K562 (cell line): ENCODE measurements around the gene RHNO1. TPM values are rescaled to one million over a fixed set of nuclear protein-coding genes. Genes with fewer than 3 reads are reported as not detected.

Experiments
- ATAC-seq: fragments of 200-7000 bp; cut with Tn5 transposase; 3 replicates; pipeline ENCODE4 v1.9.1; 2020; ENCODE audit warnings: moderate library complexity
- BruUV-seq: library from RNA; stranded (reverse); fragments of 400-500 nt; replicated peaks from 2 replicates; lab custom pipeline; 2021; lab: Mats Ljungman, UMichigan
- CTCF ChIA-PET: fragments of 300-600 bp; formaldehyde crosslinking; extraction: SDS; loops from one replicate; lab custom pipeline; 2021; ENCODE audit warnings: low intra/inter-chr PET ratio; lab: Yijun Ruan, JAX
- POLR2A ChIA-PET: fragments of 300-600, 350-650 bp; sonication (Branson Sonifier 250); formaldehyde crosslinking; extraction: SDS; loops from one replicate; lab custom pipeline; 2021; ENCODE audit warnings: antibody characterized with exemption, inconsistent platforms; lab: Yijun Ruan, JAX
- DNase-seq, 4 experiments: peaks; one replicate each; pipeline versions ENCODE4 v3.0.0 to v3.0.0-alpha.2; 2011 to 2018; ENCODE audit warnings: low spot score in 3 of 4, mixed read lengths in 3 of 4; ENCODE audit errors: extremely low read depth in 1 of 4
- FAIRE-seq: peaks from 2 replicates; lab custom pipeline; 2011; peaks lifted over from hg19 to GRCh38; lab: Jason Lieb, UNC
- H2AFZ ChIP-seq: 2 replicates; pipeline ENCODE4 v1.6.0; 2011; ENCODE audit warnings: low read depth, low read length, control low read depth, inconsistent platforms
- H3K27ac ChIP-seq: fragments of 200-600 bp; 3 replicates; pipeline ENCODE4 v1.8.0; 2011; ENCODE audit warnings: low read depth, mild to moderate bottlenecking, control low read depth, inconsistent platforms, low read length, moderate library complexity, mixed read lengths; ENCODE audit errors: extremely low read depth
- H3K27me3 ChIP-seq, 2 experiments: fragments of 300-600 bp in 1 of 2; 2 replicates in 1 of 2; 3 replicates in 1 of 2; pipeline versions ENCODE4 v1.6.0 to v1.8.0; 2011; ENCODE audit warnings: inconsistent platforms in 2 of 2, low read length in 2 of 2, mild to moderate bottlenecking in 1 of 2, mixed read lengths in 1 of 2, moderate library complexity in 1 of 2; ENCODE audit not compliant: control insufficient read depth in 2 of 2, insufficient read depth in 2 of 2
- H3K36me3 ChIP-seq: fragments of 300-600 bp; 3 replicates; pipeline ENCODE4 v1.8.0; 2011; ENCODE audit warnings: mild to moderate bottlenecking, low read length, inconsistent platforms; ENCODE audit not compliant: control insufficient read depth, insufficient read depth
- H3K4me1 ChIP-seq, 2 experiments: fragments of 200-600 bp in 1 of 2; replicated peaks in 1 of 2; 2 replicates in 1 of 2; 3 replicates in 1 of 2; pipeline versions ENCODE4 v1.5.1 to v1.8.0; 2011; ENCODE audit warnings: inconsistent platforms in 2 of 2, low read length in 2 of 2, mild to moderate bottlenecking in 1 of 2, mixed read lengths in 1 of 2, moderate library complexity in 1 of 2; ENCODE audit not compliant: control insufficient read depth in 2 of 2, insufficient read depth in 2 of 2
- H3K4me2 ChIP-seq: 2 replicates; pipeline ENCODE4 v1.6.1; 2011; ENCODE audit warnings: low read length, control low read depth, inconsistent platforms, mixed read lengths; ENCODE audit not compliant: insufficient read depth
- H3K4me3 ChIP-seq: fragments of 200-600 bp; sonication (generic), shearing (Covaris generic); 2 replicates; pipeline ENCODE4 v1.5.1; 2016; ENCODE audit warnings: control low read depth, inconsistent platforms
- H3K79me2 ChIP-seq: fragments of 200-600 bp; 3 replicates; pipeline ENCODE4 v1.8.0; 2011; ENCODE audit warnings: low read length, inconsistent platforms; ENCODE audit not compliant: control insufficient read depth, insufficient read depth
- H3K9ac ChIP-seq, 2 experiments: 2 replicates each; pipeline versions ENCODE4 v1.6.0 to v1.6.1; 2011; ENCODE audit warnings: low read depth in 2 of 2, low read length in 2 of 2, control low read depth in 1 of 2, inconsistent platforms in 1 of 2, mild to moderate bottlenecking in 1 of 2, mixed read lengths in 1 of 2; ENCODE audit not compliant: insufficient read depth in 1 of 2
- H3K9me1 ChIP-seq: one replicate; pipeline ENCODE4 v1.6.0; 2011; ENCODE audit warnings: inconsistent platforms, mild to moderate bottlenecking, low read length, moderate library complexity; ENCODE audit not compliant: control insufficient read depth, insufficient read depth
- H3K9me3 ChIP-seq: replicated peaks from 2 replicates; pipeline ENCODE4 v1.5.1; 2011; ENCODE audit warnings: low read depth, low read length, inconsistent platforms; ENCODE audit not compliant: control insufficient read depth, insufficient read depth
- H4K20me1 ChIP-seq: replicated peaks from 2 replicates; pipeline ENCODE4 v1.6.1; 2011; ENCODE audit warnings: low read length, inconsistent platforms, mixed read lengths; ENCODE audit not compliant: control insufficient read depth, insufficient read depth
- MXD1 ChIP-seq: fragments of 250-450 bp; sonication (Bioruptor Pico); IDR thresholded peaks from 2 replicates; pipeline ENCODE4 v1.8.0; 2021; ENCODE audit warnings: borderline replicate concordance, mild to moderate bottlenecking, moderate library complexity; ENCODE audit not compliant: poor library complexity, severe bottlenecking
- POLR2AphosphoS5 ChIP-seq: IDR thresholded peaks from 2 replicates; pipeline ENCODE4 v1.6.1; 2011; ENCODE audit warnings: mild to moderate bottlenecking, low read depth, low read length, moderate library complexity; ENCODE audit not compliant: control insufficient read depth, insufficient read depth
- PTRF ChIP-seq: fragments of 450-650 bp; IDR thresholded peaks from 2 replicates; pipeline ENCODE4 v1.6.1; 2016; ENCODE audit warnings: mild to moderate bottlenecking, missing genetic modification characterization, missing compliant biosample characterization
- SMARCB1 ChIP-seq: IDR thresholded peaks from 2 replicates; pipeline ENCODE4 v1.6.1; 2011; ENCODE audit warnings: improper control_type of control experiment, low read depth; ENCODE audit not compliant: insufficient read length
- VEZF1 ChIP-seq: fragments of 200-800 bp; sonication (Bioruptor generic); IDR thresholded peaks from 2 replicates; pipeline ENCODE4 v1.6.1; 2017; ENCODE audit warnings: missing genetic modification characterization, missing compliant biosample characterization
- ZKSCAN3 ChIP-seq: fragments of 250-450 bp; sonication (Bioruptor Pico); IDR thresholded peaks from 2 replicates; pipeline ENCODE4 v1.4.0; 2020
- ZNF609 ChIP-seq: sonication (generic); formaldehyde crosslinking; IDR thresholded peaks from 2 replicates; pipeline ENCODE4 v1.8.1; 2023; ENCODE audit warnings: missing genetic modification reagents, mild to moderate bottlenecking, borderline replicate concordance
- WGBS: fragments of 100-300 bp; shearing (Covaris generic); methylation state at CpG from one replicate; pipeline ENCODE4 v1.1.6; 2016; ENCODE audit warnings: low coverage, mixed read lengths; ENCODE audit not compliant: insufficient coverage; ENCODE audit errors: missing lambda C conversion rate; 5-methylcytosine and 5-hydroxymethylcytosine counted together
- in situ Hi-C: fragments of 300-500 bp; cut with MboI; formaldehyde crosslinking; loops from 4 replicates; pipeline ENCODE4 v1.15.0; 2018; ENCODE audit warnings: inconsistent platforms, mixed read lengths
- intact Hi-C: fragments of 100-400 bp; cut with micrococcal nuclease; formaldehyde crosslinking; loops from 2 replicates; pipeline ENCODE4 v1.14.2; 2022
- polyA plus RNA-seq, 8 experiments: library from polyadenylated mRNA; depleted of rRNA in 4 of 8; stranded (reverse) in 5 of 8; unstranded in 3 of 8; fragments of >200 nt; fragmentation: Nextera tagmentation in 2 of 8; fragmentation: Illumina TruSeq in 1 of 8; extraction: Ambion mirVana in 2 of 8; extraction: Trizol in 1 of 8; gene quantifications; 2 replicates each; pipeline versions ENCODE4 v1.2.1 to v1.2.3, GENCODE V29; 2011 to 2014; ENCODE audit warnings: inconsistent platforms in 1 of 8, missing spikeins in 1 of 8
- total RNA-seq, 7 experiments: library from RNA; depleted of rRNA in 6 of 7; stranded (reverse); fragments of >200 nt in 6 of 7; fragmentation: Illumina TruSeq in 2 of 7; extraction: Trizol in 2 of 7; gene quantifications; 2 replicates each; pipeline versions ENCODE4 v1.2.1 to v1.2.3, GENCODE V29; 2011 to 2021; ENCODE audit warnings: low replicate concordance in 1 of 7

RHNO1 gene
- total and polyA plus RNA-seq, 9 of the 15 experiments (the other 6 are each of a cell fraction or from before 2014, with no cell fraction given): 20.8 to 62.7 (median 28.8) TPM

GRCh38 chr12:2858944-2859421, 18.0 kb upstream of the RHNO1 start:
- intact Hi-C loops: no loop called here
- Histone ChIP-seq H3K27me3 (no peaks in the 10 kb centered on the region), H4K20me1 (no peaks in the 10 kb centered on the region), H3K9me1 (no peaks in the 10 kb centered on the region), H3K4me3 (no peak overlapping the region), H3K9me3 (no peaks in the 10 kb centered on the region)
- ATAC-seq (no peak), DNase-seq (no peak), FAIRE-seq (no peak)
- ChIA-PET POLR2A (interaction anchor here (1.0 to 1.5 kb wide), 3 partner anchors 9 to 13 kb away, joined by 3 read pairs; no protein-coding TSS in a partner anchor), CTCF (no interaction called here)
- no TSS peak for BruUV-seq
- TF ChIP-seq POLR2AphosphoS5 (0 out of 2 replicates have a peak, but pooled peaks have one; percentile 6), PTRF (tag) (no peak)
- TF ChIP-seq, all 486 proteins: peak for 1
- H2AFZ ChIP-seq: no peak overlapping the region
- H3K27ac ChIP-seq: no peak overlapping the region
- H3K9ac ChIP-seq: no peak overlapping the region; a peak in 1 of 4 replicates
- H3K4me2 ChIP-seq: no peak overlapping the region
- in situ Hi-C loops: no loop called here
- H3K4me1 ChIP-seq: no peaks in the 10 kb centered on the region
- H3K79me2 ChIP-seq: no peaks in the 10 kb centered on the region
- WGBS: 77% methylated on average over 3 of the region's 12 CpGs
- peaks cover 47% of the 10 kb centered on the region; the same call in 2 of the 3 replicates for H3K36me3 ChIP-seq

DNA sequence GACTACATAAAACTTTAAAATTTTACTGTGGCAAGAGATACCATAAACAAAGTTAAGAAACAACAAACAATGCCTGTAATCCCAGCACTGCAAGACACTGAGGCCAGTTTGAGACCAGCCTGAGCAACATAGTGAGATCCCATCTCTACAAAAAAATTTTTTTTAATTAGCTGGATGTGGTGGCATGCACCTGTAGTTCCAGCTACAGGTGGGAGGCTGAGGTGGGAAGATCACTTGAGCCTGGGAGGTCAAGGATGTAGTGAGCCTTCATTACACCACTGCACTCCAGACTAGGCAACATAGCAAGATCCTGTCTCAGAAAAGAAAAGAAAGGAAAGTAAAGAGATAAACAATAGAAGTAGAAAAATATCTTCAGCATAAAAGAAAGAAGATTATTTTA, 16.9 kb upstream of the RHNO1 start:
- ChIA-PET CTCF (no interaction called here), POLR2A (no interaction called here)
- no peaks in the 10 kb centered on the region for H3K9me3 ChIP-seq
- FAIRE-seq (no peak), ATAC-seq (no peak), DNase-seq (no peak)
- no TSS peak for BruUV-seq
- intact Hi-C loops (no loop called here), in situ Hi-C loops (no loop called here)
- H3K9ac ChIP-seq: no peak overlapping the region
- H3K4me1 ChIP-seq: no peaks in the 10 kb centered on the region
- H3K27me3 ChIP-seq: no peaks in the 10 kb centered on the region
- peaks cover 59% of the 10 kb centered on the region; the same call in 2 of the 3 replicates for H3K36me3 ChIP-seq
- no peaks in the 10 kb centered on the region for H4K20me1 ChIP-seq
- no peak overlapping the region for H3K4me3 ChIP-seq
- no peaks in the 10 kb centered on the region for H3K79me2 ChIP-seq
- H2AFZ ChIP-seq: no peak overlapping the region
- H3K4me2 ChIP-seq: no peak overlapping the region
- H3K27ac ChIP-seq: no peak overlapping the region
- H3K9me1 ChIP-seq: no peaks in the 10 kb centered on the region
- no peak for TF ChIP-seq ZKSCAN3 (CRISPR knock-in tag)
- TF ChIP-seq MXD1 (CRISPR knock-in tag): no peak
- TF ChIP-seq ZNF609 (CRISPR knock-in tag): no peak
- no peak for TF ChIP-seq SMARCB1
- TF ChIP-seq VEZF1 (CRISPR knock-in tag): no peak
